Measurements from ENCODE around the gene BNIP1. TPM values are rescaled to one million over a fixed set of nuclear protein-coding genes. Genes with fewer than 3 reads are reported as not detected.

BNIP1 gene
- polyA plus RNA-seq (2013), result 15.0 TPM

GRCh38 chr5:173144200-173145176 lies at the start of gene BNIP1:
TSS of gene BNIP1 (plus strand) at chr5:173144531. CDS start at chr5:173144546, 15 bp downstream.
- peaks cover 3 to 8% (median 5%) of the 10 kb centered on the region in 4 experiments for H3K4me1 ChIP-seq (ENCODE audit: control extremely low read depth in 1 of 4, control insufficient read depth in 4 of 4, insufficient read depth in 4 of 4, low read length in 3 of 4)
- H3K4me3 ChIP-seq (ENCODE audit: control insufficient read depth in 1 of 7, extremely low read depth in 1 of 7, insufficient read depth in 4 of 7, low read depth in 2 of 7, low read length in 6 of 7), result peak within 1 kb of the TSS; percentile 76 to 99 (median 98)
- ChIA-PET CTCF (interaction anchor here (0.7 to 1.8 kb wide), 12 partner anchors 9 to 432 kb away, joined by 3 to 11 read pairs (median 3); partner anchors contain the start of genes ATP6V0E1 and RPL26L1), POLR2A (interaction anchor here (1.3 to 1.4 kb wide), 2 partner anchors 87 to 161 kb away, joined by 3 to 4 read pairs; partner anchors contain the start of gene ATP6V0E1)
- no peaks in the 10 kb centered on the region for H3K27me3 ChIP-seq (replicated peaks in 2 of 5; ENCODE audit: control insufficient read depth in 4 of 5, insufficient read depth in 5 of 5, low read length in 4 of 5)
- peaks cover 2 to 20% (median 11%) of the 10 kb centered on the region in 4 experiments for H3K36me3 ChIP-seq (ENCODE audit: control insufficient read depth in 4 of 4, insufficient read depth in 4 of 4, low read length in 3 of 4)
- peak within 1 kb of the TSS; percentile 95 to 97 for H3K27ac ChIP-seq (ENCODE audit: insufficient read depth in 1 of 2, low read depth in 1 of 2, low read length in 2 of 2, poor library complexity in 1 of 2, severe bottlenecking in 2 of 2)
- WGBS (ENCODE audit: insufficient coverage), result 1% methylated on average over 38 of the region's 48 CpGs
- peak; percentile 96 to 97 (median 96) for DNase-seq
- no peaks in the 10 kb centered on the region for H3K9me3 ChIP-seq (ENCODE audit: control extremely low read depth in 1 of 5, control insufficient read depth in 4 of 5, insufficient read depth in 2 of 5, low read depth in 1 of 5, low read length in 4 of 5)

GRCh38 chr5:173098787-173099186 lies 45.5 kb upstream of the BNIP1 start:
- ChIA-PET CTCF (no interaction called here), POLR2A (no interaction called here)
- Histone ChIP-seq H3K4me3 (ENCODE audit: control insufficient read depth in 1 of 7, extremely low read depth in 1 of 7, insufficient read depth in 4 of 7, low read depth in 2 of 7, low read length in 6 of 7) (no peak overlapping the region), H3K36me3 (ENCODE audit: control insufficient read depth in 4 of 4, insufficient read depth in 4 of 4, low read length in 3 of 4) (peaks cover 0 to 12% (median 6%) of the 10 kb centered on the region in 4 experiments), H3K27me3 (replicated peaks in 2 of 5; ENCODE audit: control insufficient read depth in 4 of 5, insufficient read depth in 5 of 5, low read length in 4 of 5) (no peaks in the 10 kb centered on the region), H3K27ac (ENCODE audit: insufficient read depth in 1 of 2, low read depth in 1 of 2, low read length in 2 of 2, poor library complexity in 1 of 2, severe bottlenecking in 2 of 2) (no peak overlapping the region), H3K4me1 (ENCODE audit: control extremely low read depth in 1 of 4, control insufficient read depth in 4 of 4, insufficient read depth in 4 of 4, low read length in 3 of 4) (no peaks in the 10 kb centered on the region), H3K9me3 (ENCODE audit: control extremely low read depth in 1 of 5, control insufficient read depth in 4 of 5, insufficient read depth in 2 of 5, low read depth in 1 of 5, low read length in 4 of 5) (peaks cover 0 to 7% (median 0%) of the 10 kb centered on the region in 5 experiments)
- no peak for DNase-seq

- H3K4me1 ChIP-seq (ENCODE audit: control extremely low read depth in 1 of 4, control insufficient read depth in 4 of 4, insufficient read depth in 4 of 4, low read length in 3 of 4), result no peaks in the 10 kb centered on the region
- DNase-seq, result no peak
- H3K27ac ChIP-seq (ENCODE audit: insufficient read depth in 1 of 2, low read depth in 1 of 2, low read length in 2 of 2, poor library complexity in 1 of 2, severe bottlenecking in 2 of 2), result no peak overlapping the region
- no CpG with 5 or more reads among the region's 1 CpG for WGBS (ENCODE audit: insufficient coverage)
- H3K36me3 ChIP-seq (ENCODE audit: control insufficient read depth in 4 of 4, insufficient read depth in 4 of 4, low read length in 3 of 4), result peaks cover 0 to 10% (median 6%) of the 10 kb centered on the region in 4 experiments
- POLR2A ChIA-PET, result no interaction called here
- CTCF ChIA-PET, result no interaction called here
- H3K4me3 ChIP-seq (ENCODE audit: control insufficient read depth in 1 of 7, extremely low read depth in 1 of 7, insufficient read depth in 4 of 7, low read depth in 2 of 7, low read length in 6 of 7), result no peak overlapping the region
- H3K27me3 ChIP-seq (replicated peaks in 2 of 5; ENCODE audit: control insufficient read depth in 4 of 5, insufficient read depth in 5 of 5, low read length in 4 of 5), result no peaks in the 10 kb centered on the region
- peaks cover 0 to 7% (median 0%) of the 10 kb centered on the region in 5 experiments for H3K9me3 ChIP-seq (ENCODE audit: control extremely low read depth in 1 of 5, control insufficient read depth in 4 of 5, insufficient read depth in 2 of 5, low read depth in 1 of 5, low read length in 4 of 5)
These were observed 44.9 kb upstream of the BNIP1 start for GRCh38 chr5:173099461-173099860.

GRCh38 chr5:173101245-173101644 lies 43.1 kb upstream of the BNIP1 start:
- Histone ChIP-seq H3K9me3 (ENCODE audit: control extremely low read depth in 1 of 5, control insufficient read depth in 4 of 5, insufficient read depth in 2 of 5, low read depth in 1 of 5, low read length in 4 of 5) (peaks cover 0 to 7% (median 0%) of the 10 kb centered on the region in 5 experiments), H3K27me3 (replicated peaks in 2 of 5; ENCODE audit: control insufficient read depth in 4 of 5, insufficient read depth in 5 of 5, low read length in 4 of 5) (no peaks in the 10 kb centered on the region), H3K4me1 (ENCODE audit: control extremely low read depth in 1 of 4, control insufficient read depth in 4 of 4, insufficient read depth in 4 of 4, low read length in 3 of 4) (no peaks in the 10 kb centered on the region), H3K27ac (ENCODE audit: insufficient read depth in 1 of 2, low read depth in 1 of 2, low read length in 2 of 2, poor library complexity in 1 of 2, severe bottlenecking in 2 of 2) (no peak overlapping the region), H3K36me3 (ENCODE audit: control insufficient read depth in 4 of 4, insufficient read depth in 4 of 4, low read length in 3 of 4) (peaks cover 0 to 10% (median 6%) of the 10 kb centered on the region in 4 experiments), H3K4me3 (ENCODE audit: control insufficient read depth in 1 of 7, extremely low read depth in 1 of 7, insufficient read depth in 4 of 7, low read depth in 2 of 7, low read length in 6 of 7) (no peak overlapping the region)
- DNase-seq, result no peak
- CTCF ChIA-PET, result interaction anchor here (0.8 to 1.0 kb wide), 2 partner anchors 10 to 19 kb away, joined by 3 read pairs; no protein-coding TSS in a partner anchor
- POLR2A ChIA-PET, result no interaction called here
- 100% methylated on average over 1 of the region's 2 CpGs for WGBS (ENCODE audit: insufficient coverage)

GRCh38 chr5:173103411-173103810 lies 40.9 kb upstream of the BNIP1 start:
- no peaks in the 10 kb centered on the region for H3K27me3 ChIP-seq (replicated peaks in 2 of 5; ENCODE audit: control insufficient read depth in 4 of 5, insufficient read depth in 5 of 5, low read length in 4 of 5)
- H3K9me3 ChIP-seq (ENCODE audit: control extremely low read depth in 1 of 5, control insufficient read depth in 4 of 5, insufficient read depth in 2 of 5, low read depth in 1 of 5, low read length in 4 of 5), result peaks cover 0 to 7% (median 0%) of the 10 kb centered on the region in 5 experiments
- no peak overlapping the region for H3K27ac ChIP-seq (ENCODE audit: insufficient read depth in 1 of 2, low read depth in 1 of 2, low read length in 2 of 2, poor library complexity in 1 of 2, severe bottlenecking in 2 of 2)
- DNase-seq, result no peak
- H3K36me3 ChIP-seq (ENCODE audit: control insufficient read depth in 4 of 4, insufficient read depth in 4 of 4, low read length in 3 of 4), result peaks cover 0 to 10% (median 6%) of the 10 kb centered on the region in 4 experiments
- H3K4me3 ChIP-seq (ENCODE audit: control insufficient read depth in 1 of 7, extremely low read depth in 1 of 7, insufficient read depth in 4 of 7, low read depth in 2 of 7, low read length in 6 of 7), result no peak overlapping the region
- peaks cover 0 to 2% (median 0%) of the 10 kb centered on the region in 4 experiments for H3K4me1 ChIP-seq (ENCODE audit: control extremely low read depth in 1 of 4, control insufficient read depth in 4 of 4, insufficient read depth in 4 of 4, low read length in 3 of 4)
- POLR2A ChIA-PET, result no interaction called here
- CTCF ChIA-PET, result interaction anchor here (1.5 kb wide), 1 partner anchor 125 kb away, joined by 3 read pairs; no protein-coding TSS in a partner anchor
- 100% methylated on average over 1 of the region's 1 CpG for WGBS (ENCODE audit: insufficient coverage)

- Histone ChIP-seq H3K4me3 (ENCODE audit: control insufficient read depth in 1 of 7, extremely low read depth in 1 of 7, insufficient read depth in 4 of 7, low read depth in 2 of 7, low read length in 6 of 7) (no peak overlapping the region), H3K27ac (ENCODE audit: insufficient read depth in 1 of 2, low read depth in 1 of 2, low read length in 2 of 2, poor library complexity in 1 of 2, severe bottlenecking in 2 of 2) (peak overlapping the region in 1 of 2 experiments; percentile 43), H3K27me3 (replicated peaks in 2 of 5; ENCODE audit: control insufficient read depth in 4 of 5, insufficient read depth in 5 of 5, low read length in 4 of 5) (no peaks in the 10 kb centered on the region), H3K9me3 (ENCODE audit: control extremely low read depth in 1 of 5, control insufficient read depth in 4 of 5, insufficient read depth in 2 of 5, low read depth in 1 of 5, low read length in 4 of 5) (no peaks in the 10 kb centered on the region), H3K36me3 (ENCODE audit: control insufficient read depth in 4 of 4, insufficient read depth in 4 of 4, low read length in 3 of 4) (peaks cover 14 to 42% (median 18%) of the 10 kb centered on the region in 4 experiments), H3K4me1 (ENCODE audit: control extremely low read depth in 1 of 4, control insufficient read depth in 4 of 4, insufficient read depth in 4 of 4, low read length in 3 of 4) (peaks cover 0 to 10% (median 3%) of the 10 kb centered on the region in 4 experiments)
- WGBS (ENCODE audit: insufficient coverage), result 0% methylated on average over 2 of the region's 3 CpGs
- CTCF ChIA-PET, result interaction anchor here (0.8 to 3.0 kb wide), 3 partner anchors 40 to 130 kb away, joined by 3 to 7 read pairs (median 3); no protein-coding TSS in a partner anchor
- DNase-seq, result peak; percentile 2 to 49 (median 37)
- POLR2A ChIA-PET, result interaction anchor here (0.6 kb wide), 2 partner anchors 109 to 150 kb away, joined by 3 to 6 read pairs; no protein-coding TSS in a partner anchor
These were observed 35.4 kb upstream of the BNIP1 start for GRCh38 chr5:173108914-173109313.

All from common myeloid progenitor, CD34-positive (primary cell).